ENCODE results near the gene CCL5.

Gene CCL5

DNA sequence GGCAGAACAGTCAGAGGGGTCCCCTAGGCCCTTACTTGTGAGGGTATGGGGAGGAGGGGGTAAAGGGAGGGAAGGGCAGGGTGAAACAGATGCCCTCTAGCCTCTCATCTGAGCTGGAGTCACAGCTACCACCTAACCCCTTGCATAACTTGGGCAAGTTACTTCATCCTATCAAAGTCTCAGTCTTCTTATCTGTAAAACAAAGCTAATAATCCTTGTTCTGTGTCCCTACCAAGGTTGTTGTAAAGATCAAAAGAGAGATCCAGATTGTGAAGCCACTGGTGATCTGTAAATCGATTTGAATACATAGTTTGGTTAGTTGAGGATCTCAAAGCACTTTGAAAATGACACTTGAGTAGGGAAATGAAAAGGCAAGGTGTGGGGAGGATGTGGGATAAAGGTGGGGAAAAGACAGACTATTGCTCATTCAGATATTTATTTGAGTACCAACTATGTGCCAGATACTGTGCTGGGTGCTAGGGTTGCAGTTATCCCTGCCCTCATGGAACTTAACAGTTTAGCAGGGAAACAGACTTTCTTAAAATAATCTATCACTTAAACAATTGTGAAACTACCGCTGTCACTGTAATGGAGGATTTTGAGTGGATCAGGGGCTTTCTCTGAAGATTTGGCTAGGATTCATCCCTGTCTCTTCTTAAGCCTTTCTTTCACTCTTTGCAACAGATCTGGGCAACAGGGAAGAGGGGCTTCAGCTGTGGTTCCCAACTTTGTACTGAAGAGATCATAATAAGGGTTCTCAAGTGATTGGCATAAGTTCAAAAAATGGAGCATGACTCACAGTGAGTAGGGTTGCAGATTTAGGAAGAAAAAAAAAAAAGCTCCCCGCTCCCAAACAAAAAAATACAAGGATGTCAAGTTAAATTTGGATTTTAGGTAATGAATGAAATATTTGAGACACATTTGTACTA, 14.5 kb downstream of the CCL5 start:
- Histone ChIP-seq H3K9ac (ENCODE audit: low read length) (no peak overlapping the region), H2AFZ (ENCODE audit: low read depth, low read length) (no peak overlapping the region), H3K36me3 (replicated peaks; ENCODE audit: low read depth, low read length) (peaks cover 2% of the 10 kb centered on the region), H4K20me1 (ENCODE audit: insufficient read depth, low read length) (no peaks in the 10 kb centered on the region), H3K9me3 (ENCODE audit: insufficient read depth, low read length) (no peaks in the 10 kb centered on the region), H3K27me3 (ENCODE audit: low read depth, low read length) (no peaks in the 10 kb centered on the region), H3K4me2 (ENCODE audit: low read length) (no peak overlapping the region), H3K27ac (ENCODE audit: low read length) (no peak overlapping the region), H3K4me1 (ENCODE audit: low read length) (no peaks in the 10 kb centered on the region), H3K4me3 (ENCODE audit: low read length) (no peak overlapping the region), H3K79me2 (ENCODE audit: low read length) (no peaks in the 10 kb centered on the region)
- TF ChIP-seq EZH2phosphoT487 (IDR thresholded peaks at IDR 0.05; ENCODE audit: low read depth): no peak
- TF ChIP-seq, protein P1, sequence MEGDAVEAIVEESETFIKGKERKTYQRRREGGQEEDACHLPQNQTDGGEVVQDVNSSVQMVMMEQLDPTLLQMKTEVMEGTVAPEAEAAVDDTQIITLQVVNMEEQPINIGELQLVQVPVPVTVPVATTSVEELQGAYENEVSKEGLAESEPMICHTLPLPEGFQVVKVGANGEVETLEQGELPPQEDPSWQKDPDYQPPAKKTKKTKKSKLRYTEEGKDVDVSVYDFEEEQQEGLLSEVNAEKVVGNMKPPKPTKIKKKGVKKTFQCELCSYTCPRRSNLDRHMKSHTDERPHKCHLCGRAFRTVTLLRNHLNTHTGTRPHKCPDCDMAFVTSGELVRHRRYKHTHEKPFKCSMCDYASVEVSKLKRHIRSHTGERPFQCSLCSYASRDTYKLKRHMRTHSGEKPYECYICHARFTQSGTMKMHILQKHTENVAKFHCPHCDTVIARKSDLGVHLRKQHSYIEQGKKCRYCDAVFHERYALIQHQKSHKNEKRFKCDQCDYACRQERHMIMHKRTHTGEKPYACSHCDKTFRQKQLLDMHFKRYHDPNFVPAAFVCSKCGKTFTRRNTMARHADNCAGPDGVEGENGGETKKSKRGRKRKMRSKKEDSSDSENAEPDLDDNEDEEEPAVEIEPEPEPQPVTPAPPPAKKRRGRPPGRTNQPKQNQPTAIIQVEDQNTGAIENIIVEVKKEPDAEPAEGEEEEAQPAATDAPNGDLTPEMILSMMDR (IDR thresholded peaks at IDR 0.05; ENCODE audit: low read depth, low read length): no peak

DNA sequence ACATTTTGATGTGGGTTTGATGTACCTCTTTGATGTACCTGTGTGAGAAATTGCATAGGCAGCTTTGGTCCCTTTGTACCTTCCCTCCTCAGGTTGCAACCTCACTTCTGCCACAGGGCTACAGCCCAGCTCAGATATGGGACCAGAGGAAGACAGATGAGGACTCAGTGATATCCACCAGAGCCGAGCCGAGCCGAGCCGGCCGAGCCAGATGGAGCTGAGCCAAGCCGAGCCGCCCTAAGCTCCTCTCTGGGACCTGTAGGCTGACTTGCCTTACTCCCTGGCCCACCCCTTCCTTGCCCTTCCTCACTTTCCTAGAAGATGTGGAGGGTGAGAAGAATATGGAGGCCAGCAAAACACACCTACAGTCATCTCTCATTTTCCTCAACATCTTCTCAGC, 15.3 kb downstream of the CCL5 start:
- no peak overlapping the region for H3K4me3 ChIP-seq (ENCODE audit: low read length)
- H3K36me3 ChIP-seq (replicated peaks; ENCODE audit: low read depth, low read length): peaks cover 2% of the 10 kb centered on the region
- no peaks in the 10 kb centered on the region for H3K4me1 ChIP-seq (ENCODE audit: low read length)
- H3K9ac ChIP-seq (ENCODE audit: low read length): no peak overlapping the region
- no peaks in the 10 kb centered on the region for H3K9me3 ChIP-seq (ENCODE audit: insufficient read depth, low read length)
- no peaks in the 10 kb centered on the region for H3K79me2 ChIP-seq (ENCODE audit: low read length)
- TF ChIP-seq, protein P1 (IDR thresholded peaks at IDR 0.05; ENCODE audit: low read depth, low read length): no peak
- TF ChIP-seq EZH2phosphoT487 (IDR thresholded peaks at IDR 0.05; ENCODE audit: low read depth): no peak
- no peak overlapping the region for H3K4me2 ChIP-seq (ENCODE audit: low read length)
- no peaks in the 10 kb centered on the region for H4K20me1 ChIP-seq (ENCODE audit: insufficient read depth, low read length)
- no peaks in the 10 kb centered on the region for H3K27me3 ChIP-seq (ENCODE audit: low read depth, low read length)
- no peak overlapping the region for H2AFZ ChIP-seq (ENCODE audit: low read depth, low read length)
- H3K27ac ChIP-seq (ENCODE audit: low read length): no peak overlapping the region

DNA sequence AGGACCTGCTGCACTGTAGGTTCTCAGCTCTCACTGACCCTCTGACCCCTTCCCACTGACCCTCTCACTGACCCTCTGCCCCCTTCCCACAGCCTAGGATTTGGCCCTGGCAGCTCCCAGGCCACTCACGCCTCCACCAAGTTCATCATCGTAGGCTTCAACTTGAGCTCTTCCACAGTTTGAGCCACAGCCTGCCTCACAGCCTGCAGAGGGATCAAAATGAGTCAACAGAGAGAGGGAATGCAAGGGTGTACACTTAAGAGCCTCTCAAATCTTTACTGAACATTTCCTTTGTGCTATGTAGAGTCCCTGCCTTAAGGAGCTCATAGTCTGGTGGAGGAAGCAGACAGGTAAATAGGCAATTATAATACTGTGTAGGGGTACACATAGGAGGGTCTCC, 23.6 kb downstream of the CCL5 start:
- Histone ChIP-seq H3K27ac (ENCODE audit: low read length) (no peak overlapping the region), H3K4me3 (ENCODE audit: low read length) (no peak overlapping the region), H3K9me3 (ENCODE audit: insufficient read depth, low read length) (no peaks in the 10 kb centered on the region), H3K79me2 (ENCODE audit: low read length) (no peaks in the 10 kb centered on the region), H3K27me3 (ENCODE audit: low read depth, low read length) (no peaks in the 10 kb centered on the region), H3K36me3 (replicated peaks; ENCODE audit: low read depth, low read length) (peaks cover 10% of the 10 kb centered on the region), H2AFZ (ENCODE audit: low read depth, low read length) (no peak overlapping the region), H3K4me1 (ENCODE audit: low read length) (no peaks in the 10 kb centered on the region), H3K4me2 (ENCODE audit: low read length) (no peak overlapping the region), H3K9ac (ENCODE audit: low read length) (no peak overlapping the region), H4K20me1 (ENCODE audit: insufficient read depth, low read length) (no peaks in the 10 kb centered on the region)
- TF ChIP-seq, protein P1 (IDR thresholded peaks at IDR 0.05; ENCODE audit: low read depth, low read length): no peak
- no peak for TF ChIP-seq EZH2phosphoT487 (IDR thresholded peaks at IDR 0.05; ENCODE audit: low read depth)

DNA sequence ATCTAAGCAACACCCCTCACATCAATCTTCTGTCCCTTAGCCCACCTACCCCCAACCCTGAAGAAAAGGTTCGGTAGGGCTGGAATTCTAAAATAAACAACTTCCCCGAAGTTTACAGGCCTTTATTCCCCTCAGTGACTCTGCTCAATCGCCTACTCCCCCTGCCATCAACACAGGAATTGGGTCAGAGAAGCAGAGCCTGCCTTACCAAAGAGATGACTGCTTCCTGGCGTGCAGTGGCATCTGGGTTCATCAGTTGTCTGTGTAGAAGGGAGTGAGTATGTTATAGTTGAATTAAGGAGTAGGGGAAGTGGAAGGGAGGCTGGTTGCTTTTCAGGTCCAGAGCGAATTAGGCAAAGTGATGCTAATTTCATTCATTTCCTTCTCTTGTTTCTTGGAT, 24.2 kb downstream of the CCL5 start:
- Histone ChIP-seq H3K27ac (ENCODE audit: low read length) (no peak overlapping the region), H3K9me3 (ENCODE audit: insufficient read depth, low read length) (no peaks in the 10 kb centered on the region), H4K20me1 (ENCODE audit: insufficient read depth, low read length) (no peaks in the 10 kb centered on the region), H3K9ac (ENCODE audit: low read length) (no peak overlapping the region), H3K79me2 (ENCODE audit: low read length) (no peaks in the 10 kb centered on the region), H3K4me1 (ENCODE audit: low read length) (no peaks in the 10 kb centered on the region), H3K4me3 (ENCODE audit: low read length) (no peak overlapping the region), H3K27me3 (ENCODE audit: low read depth, low read length) (no peaks in the 10 kb centered on the region), H3K4me2 (ENCODE audit: low read length) (no peak overlapping the region), H3K36me3 (replicated peaks; ENCODE audit: low read depth, low read length) (peaks cover 10% of the 10 kb centered on the region), H2AFZ (ENCODE audit: low read depth, low read length) (no peak overlapping the region)
- TF ChIP-seq, protein P1 (IDR thresholded peaks at IDR 0.05; ENCODE audit: low read depth, low read length): no peak
- no peak for TF ChIP-seq EZH2phosphoT487 (IDR thresholded peaks at IDR 0.05; ENCODE audit: low read depth)

All from OCI-LY3 (cell line).